GM18858 (cell line): Measurements from ENCODE around the gene GAP43.

Experiments used
- ATAC-seq: cut with Tn5 transposase; IDR thresholded peaks from one replicate; pipeline ENCODE4 v1.9.1; 2021; ENCODE audit not compliant: unreplicated experiment

The GAP43 gene

DNA sequence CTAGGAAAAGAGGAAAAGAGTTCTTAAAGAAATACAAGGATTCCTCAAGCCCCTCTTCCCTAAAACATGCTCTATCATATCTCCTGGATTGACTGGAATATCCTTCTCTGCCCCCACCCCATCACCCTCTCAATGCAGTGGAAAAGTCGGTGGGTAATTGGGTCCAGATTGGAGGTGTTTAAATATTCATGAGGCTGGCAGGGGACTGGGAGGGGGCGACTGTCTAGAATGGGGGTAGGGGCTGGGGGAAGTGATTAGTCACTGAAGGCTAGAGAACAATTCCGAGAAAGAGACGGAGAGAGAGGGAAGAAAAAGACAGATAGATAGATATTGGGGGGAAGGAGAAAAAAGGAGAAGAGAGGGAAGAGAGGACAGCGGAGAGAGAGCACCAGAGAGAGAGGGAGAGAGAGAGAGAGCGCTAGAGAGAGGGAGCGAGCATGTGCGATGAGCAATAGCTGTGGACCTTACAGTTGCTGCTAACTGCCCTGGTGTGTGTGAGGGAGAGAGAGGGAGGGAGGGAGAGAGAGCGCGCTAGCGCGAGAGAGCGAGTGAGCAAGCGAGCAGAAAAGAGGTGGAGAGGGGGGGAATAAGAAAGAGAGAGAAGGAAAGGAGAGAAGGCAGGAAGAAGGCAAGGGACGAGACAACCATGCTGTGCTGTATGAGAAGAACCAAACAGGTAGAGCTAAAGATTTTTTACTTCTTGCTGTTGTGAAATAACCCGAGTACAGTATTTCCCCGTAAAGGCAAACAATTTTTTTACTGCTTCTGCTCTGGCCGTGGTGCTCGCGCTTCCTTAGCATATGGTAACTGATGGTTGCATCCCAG is at the start of gene GAP43:
GAP43 (plus strand) TSS at position 467 of the 825 bp plus-strand sequence; CDS start at position 647, 180 bp downstream.
- ATAC-seq, result no peak

- no peak for ATAC-seq
These were observed 46.9 kb upstream of the GAP43 start for GRCh38 chr3:115576325-115576875.

GRCh38 chr3:115577000-115577399 is 46.3 kb upstream of the GAP43 start:
- ATAC-seq, result no peak

DNA sequence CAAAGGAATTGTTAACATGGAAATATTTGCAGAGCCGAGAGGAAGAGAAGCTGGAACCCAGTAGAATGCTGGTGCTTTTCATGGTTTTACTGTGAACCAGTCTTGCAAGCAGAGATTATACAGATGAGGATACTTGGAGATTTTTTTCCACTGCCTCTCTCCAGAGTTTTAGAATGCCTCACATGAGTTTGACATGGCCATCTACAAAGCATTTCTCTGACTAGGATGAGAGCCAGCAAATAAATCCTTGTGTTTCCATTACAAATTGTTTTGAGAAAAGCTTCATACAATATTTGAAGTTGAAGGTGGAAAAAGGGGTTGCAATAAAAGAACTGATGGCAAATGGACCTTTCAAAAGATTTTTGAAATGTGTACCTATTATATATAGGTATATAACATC is 45.0 kb upstream of the GAP43 start:
- no peak for ATAC-seq

GRCh38 chr3:115580566-115580965 is 42.7 kb upstream of the GAP43 start:
- no peak for ATAC-seq

GRCh38 chr3:115581362-115582135 is 41.8 kb upstream of the GAP43 start:
- no peak for ATAC-seq

DNA sequence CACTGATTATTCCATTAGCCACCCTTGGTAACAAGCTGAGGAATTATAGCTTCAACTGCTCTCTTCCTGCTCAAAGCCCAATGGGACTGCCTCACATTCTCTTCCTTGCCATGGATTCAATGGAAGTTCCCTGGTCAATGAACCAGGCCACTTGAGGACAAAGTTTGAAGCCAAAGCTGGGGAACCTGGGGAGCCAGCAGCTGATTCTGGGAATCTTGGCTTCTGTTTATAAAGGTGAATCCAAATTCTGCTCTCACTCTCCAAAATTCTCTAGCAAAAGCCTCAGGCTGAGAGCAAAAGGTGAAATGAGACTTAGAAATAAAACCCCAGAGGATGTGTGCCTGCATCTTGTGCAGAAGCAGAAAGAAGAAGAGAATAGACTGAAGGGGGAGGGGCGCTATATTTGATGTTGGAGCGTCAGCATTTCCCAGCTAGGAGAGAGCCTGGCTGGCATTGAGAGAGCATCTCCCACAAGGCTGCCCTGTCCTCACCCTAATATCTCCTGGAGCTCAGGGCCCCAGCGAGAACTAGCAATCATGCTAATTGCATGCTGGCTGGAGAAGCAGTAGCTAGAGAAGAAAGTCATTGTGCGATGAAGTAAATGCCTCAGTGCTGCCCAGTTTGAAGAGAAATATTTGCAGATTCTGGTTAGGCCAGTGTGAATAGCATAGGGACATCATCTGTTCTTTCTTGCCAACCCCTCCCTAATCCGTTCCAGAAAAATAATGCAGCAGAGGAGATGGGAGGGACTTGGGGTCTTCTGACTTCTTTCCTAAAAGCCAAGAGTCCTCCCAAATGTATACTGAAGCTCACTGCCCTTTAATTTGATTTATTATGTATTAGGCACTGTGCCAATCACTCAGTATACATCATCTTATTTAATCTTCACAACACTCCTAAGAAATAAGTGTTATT is 34.9 kb upstream of the GAP43 start:
- no peak for ATAC-seq

GRCh38 chr3:115590873-115591272 is 32.4 kb upstream of the GAP43 start:
- no peak for ATAC-seq

DNA sequence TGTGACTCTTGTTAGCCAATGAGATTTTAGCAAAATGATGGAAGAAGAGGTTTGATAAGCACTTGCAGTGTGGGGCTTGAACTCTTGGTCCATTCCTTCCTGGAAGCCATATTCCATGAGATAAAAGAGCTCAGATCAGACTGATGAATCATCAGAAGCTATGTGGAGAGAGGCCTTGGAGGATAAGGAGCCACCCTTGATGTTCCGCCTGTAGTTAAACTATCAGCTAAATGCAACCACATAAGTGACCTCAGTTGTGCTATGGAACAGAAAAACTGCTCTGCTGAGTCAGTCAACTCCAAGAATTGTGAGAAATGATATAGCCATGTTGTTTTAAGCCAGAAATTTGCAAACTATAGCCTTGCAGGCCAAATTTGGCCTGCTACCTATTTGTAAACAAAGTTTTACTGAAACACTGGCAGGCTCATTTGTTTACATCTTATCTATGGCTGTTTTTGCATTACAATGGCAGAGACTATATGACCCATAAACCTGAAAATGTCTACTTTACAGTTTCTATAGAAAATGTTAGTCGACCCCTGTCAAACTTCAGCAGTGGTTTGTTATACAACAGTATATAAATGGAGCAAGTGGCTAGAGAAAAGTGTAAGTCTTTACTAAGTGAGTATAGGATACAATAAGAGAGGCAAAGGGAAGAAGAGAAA is 27.6 kb upstream of the GAP43 start:
- no peak for ATAC-seq

DNA sequence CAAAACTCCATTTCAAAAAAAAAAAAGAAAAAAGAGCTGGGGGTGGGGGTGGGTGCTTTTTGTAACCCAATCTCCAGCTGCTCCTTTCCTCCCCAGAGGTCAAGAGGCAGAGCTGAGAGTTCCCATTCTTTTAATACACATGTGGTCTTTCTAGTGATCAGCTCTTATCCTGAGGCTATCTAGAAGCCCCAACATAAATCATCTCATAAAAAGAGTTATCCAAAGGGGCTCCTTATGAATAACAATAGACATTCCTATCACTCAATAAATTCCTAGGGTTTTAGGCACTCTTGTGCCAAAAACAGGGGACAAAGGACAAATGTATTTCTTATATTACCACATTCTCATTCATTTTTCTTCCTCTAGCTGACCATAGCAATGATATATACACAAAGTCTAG is 25.1 kb upstream of the GAP43 start:
- ATAC-seq, result no peak

DNA sequence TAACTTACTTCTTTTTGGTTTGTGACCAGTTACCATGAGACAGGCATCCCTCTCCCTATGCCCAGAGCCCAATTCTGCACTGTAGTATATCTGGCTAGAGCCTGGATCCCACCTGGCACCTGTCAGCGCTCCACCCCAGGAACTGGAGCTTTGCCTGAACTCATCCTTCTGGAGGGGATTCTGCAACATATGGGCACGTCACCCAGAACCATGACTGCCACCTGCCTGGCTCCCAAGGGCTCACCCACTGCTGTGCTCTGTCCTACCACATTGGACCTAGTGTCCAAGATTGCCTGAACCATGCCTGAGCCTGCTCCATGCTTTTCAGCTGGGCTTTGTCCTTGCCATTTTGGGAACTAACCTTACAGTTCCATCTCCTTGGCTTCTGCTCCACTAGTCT is 21.1 kb upstream of the GAP43 start:
- ATAC-seq, result no peak

DNA sequence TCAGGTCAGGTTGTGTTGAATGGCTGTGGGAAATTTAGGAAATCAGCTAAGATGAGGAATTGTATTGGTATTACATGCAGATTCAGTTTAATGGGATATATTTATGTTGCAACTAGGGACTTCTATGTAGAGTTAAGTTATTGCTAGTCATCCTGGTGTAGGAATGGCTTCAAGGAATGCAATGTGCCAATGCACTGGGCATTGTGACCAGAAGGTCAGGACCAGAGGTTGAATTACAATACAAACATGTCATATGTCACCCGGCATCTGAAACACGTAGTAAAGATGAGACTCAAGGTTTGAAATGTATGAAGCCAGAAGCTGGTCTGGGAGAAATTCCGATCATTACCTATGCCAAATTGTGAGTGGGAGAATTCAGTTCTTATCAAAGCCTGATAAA is 11.7 kb upstream of the GAP43 start:
- no peak for ATAC-seq

- no peak for ATAC-seq
These were observed 8.1 kb upstream of the GAP43 start for GRCh38 chr3:115615001-115615814.

DNA sequence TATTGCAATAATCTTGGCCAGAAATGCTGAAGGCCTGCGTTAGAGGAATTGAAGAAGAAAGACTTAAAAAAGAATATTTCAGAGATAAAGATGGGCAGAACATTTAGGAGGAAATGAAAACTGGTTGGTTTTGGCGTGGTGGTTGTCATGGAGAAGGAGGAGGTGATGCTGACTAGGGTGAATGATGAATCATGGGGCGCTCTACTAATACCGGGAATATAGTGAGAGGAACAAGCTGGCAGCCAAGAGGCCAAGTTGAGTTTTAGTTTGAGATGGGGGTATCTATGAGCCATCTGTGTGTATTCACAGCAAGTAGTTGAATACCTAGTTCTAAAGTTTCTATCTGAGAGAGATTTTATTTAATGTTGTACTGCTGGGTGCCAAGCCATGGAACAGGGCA is 6.8 kb upstream of the GAP43 start:
- no peak for ATAC-seq

GRCh38 chr3:115617591-115617990 is 5.7 kb upstream of the GAP43 start:
- no peak for ATAC-seq

GRCh38 chr3:115624029-115624741 is 875 bp downstream of the GAP43 start:
- no peak for ATAC-seq

DNA sequence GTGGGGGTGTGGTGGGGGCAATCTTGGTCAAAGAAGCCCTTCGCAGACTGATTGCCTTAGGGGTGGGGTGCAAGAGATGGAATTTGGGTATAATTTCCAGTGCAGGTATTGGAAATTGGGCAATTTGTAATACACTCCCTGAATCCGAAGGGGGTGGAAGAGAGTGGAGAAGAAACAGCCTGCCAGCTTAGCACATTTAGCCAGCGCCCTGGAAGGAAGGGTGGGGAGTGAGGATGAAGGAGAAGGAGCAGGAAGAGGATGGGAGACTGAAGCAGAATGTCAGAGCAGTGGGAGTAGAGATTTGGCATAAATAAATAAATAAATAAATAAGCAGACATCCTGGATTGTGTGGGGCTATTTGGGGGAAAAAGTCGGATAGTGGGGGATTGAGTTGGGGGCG is 1.6 kb downstream of the GAP43 start:
- no peak for ATAC-seq

GRCh38 chr3:115626006-115626409 is 2.7 kb downstream of the GAP43 start:
- no peak for ATAC-seq

DNA sequence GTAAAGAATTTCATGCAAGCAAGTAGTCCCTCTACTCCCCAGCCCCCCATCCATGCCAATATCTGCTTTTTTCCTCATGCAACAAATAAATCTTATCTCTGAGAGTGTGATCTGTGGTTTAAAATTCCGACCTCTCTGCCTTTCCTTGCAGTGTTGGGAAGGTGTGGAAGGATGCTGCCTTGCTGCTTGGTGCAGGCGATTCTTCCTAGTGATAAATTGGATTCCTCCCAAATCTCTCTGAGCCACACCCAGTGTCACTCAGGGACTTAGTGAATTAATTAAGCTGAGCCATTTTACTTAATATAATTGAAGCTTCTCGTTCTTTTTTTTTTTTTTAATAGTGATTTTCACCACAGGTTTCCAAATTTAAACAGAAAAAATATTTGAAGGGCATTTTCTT is 3.4 kb downstream of the GAP43 start:
- ATAC-seq, result no peak
